Right lung (tissue), 5 donors: Measurements from ENCODE around the gene ANKRD36. TPM values are rescaled to one million over a fixed set of nuclear protein-coding genes. Genes with fewer than 3 reads are reported as not detected.
"Not testable (repeated sequence)": the region's sequence is repeated elsewhere in the genome, so short reads cannot be mapped to it uniquely, and the experiment has no call there.

Source experiments
- DNase-seq, 2 donors: peaks; one replicate each; pipeline ENCODE4 v3.0.0-alpha.2; 2013
- polyA plus RNA-seq, 5 donors: library from polyadenylated mRNA; unstranded; fragments of 120-200 nt; gene quantifications; one replicate each; pipeline versions ENCODE4 v1.2.1 to v1.2.3, GENCODE V29; 2013; ENCODE audit warnings: inconsistent platforms in 1 of 5, low replicate concordance in 1 of 5; ENCODE audit not compliant: insufficient read length in 5 of 5, insufficient read depth in 1 of 5

ANKRD36 gene
- polyA plus RNA-seq, 5 donors = 19.8 to 40.6 (median 38.2) TPM

GRCh38 chr2:97276232-97276798 is 163.4 kb downstream of the ANKRD36 start:
- not testable (repeated sequence) for DNase-seq

- DNase-seq = not testable (repeated sequence)
Observed at GRCh38 chr2:97285187-97285586, 172.2 kb downstream of the ANKRD36 start.

- not testable (repeated sequence) for DNase-seq
Observed at GRCh38 chr2:97293687-97294086, 180.7 kb downstream of the ANKRD36 start.

Other genes with a start within 250 kb of the ANKRD36 start
- 10 to 100 TPM; 38.3 to 58.6 (median 47.0) TPM for gene SEMA4C, start 243.1 kb upstream of the ANKRD36 start, polyA plus RNA-seq
- 1 to 10 TPM in 1 of 5 donors, under 1 TPM in 4; 0.46 to 1.5 (median 0.57) TPM for gene FAM178B, start 126.6 kb upstream of the ANKRD36 start, polyA plus RNA-seq
- gene FAHD2B, start 18.3 kb upstream of the ANKRD36 start, polyA plus RNA-seq = 10 to 100 TPM; 25.7 to 31.8 (median 27.6) TPM